Endodermal cell (in vitro differentiated cells): ENCODE data around the gene C1GALT1. TPM values are rescaled to one million over a fixed set of nuclear protein-coding genes. Genes with fewer than 3 reads are reported as not detected.

Source experiments
- DNase-seq: peaks from one replicate; pipeline ENCODE4 v3.0.0-alpha.2; 2017
- H3K27ac ChIP-seq: 2 replicates; pipeline ENCODE4 v1.5.1; 2013; ENCODE audit warnings: mild to moderate bottlenecking, low read depth, low read length, moderate library complexity
- H3K27me3 ChIP-seq: 2 replicates; pipeline ENCODE4 v1.6.1; 2013; ENCODE audit warnings: mild to moderate bottlenecking, low read length, moderate library complexity; ENCODE audit not compliant: insufficient read depth, control insufficient read depth, poor library complexity, severe bottlenecking
- H3K36me3 ChIP-seq: 2 replicates; pipeline ENCODE4 v1.7.0; 2013; ENCODE audit warnings: mild to moderate bottlenecking, low read length, moderate library complexity; ENCODE audit not compliant: control insufficient read depth, insufficient read depth
- H3K4me1 ChIP-seq: one replicate; pipeline ENCODE4 v1.7.0; 2013; ENCODE audit warnings: low read length; ENCODE audit not compliant: control insufficient read depth, insufficient read depth
- H3K4me3 ChIP-seq: 2 replicates; pipeline ENCODE4 v1.5.1; 2013; ENCODE audit warnings: mild to moderate bottlenecking, low read length, moderate library complexity
- H3K9ac ChIP-seq: 2 replicates; pipeline ENCODE4 v1.6.1; 2013; ENCODE audit warnings: mild to moderate bottlenecking, low read length, moderate library complexity; ENCODE audit not compliant: poor library complexity, severe bottlenecking; ENCODE audit errors: extremely low read depth
- H3K9me3 ChIP-seq: 2 replicates; pipeline ENCODE4 v1.6.1; 2013; ENCODE audit warnings: mild to moderate bottlenecking, low read length, moderate library complexity; ENCODE audit not compliant: control insufficient read depth
- H3K27ac Mint-ChIP-seq: 2 replicates; pipeline ENCODE4 v1.8.0; 2020; ENCODE audit warnings: mixed read lengths
- H3K27me3 Mint-ChIP-seq: 2 replicates; pipeline ENCODE4 v1.8.0; 2021; ENCODE audit warnings: mild to moderate bottlenecking, mixed read lengths; ENCODE audit not compliant: insufficient read depth
- H3K36me3 Mint-ChIP-seq: 2 replicates; pipeline ENCODE4 v1.8.0; 2020; ENCODE audit warnings: low read depth, mixed read lengths
- H3K4me1 Mint-ChIP-seq: 2 replicates; pipeline ENCODE4 v1.8.0; 2020; ENCODE audit warnings: mixed read lengths
- H3K4me3 Mint-ChIP-seq: 2 replicates; pipeline ENCODE4 v1.8.0; 2020; ENCODE audit warnings: mild to moderate bottlenecking, moderate library complexity, mixed read lengths
- H3K9me3 Mint-ChIP-seq: 2 replicates; pipeline ENCODE4 v1.8.0; 2020; ENCODE audit warnings: mild to moderate bottlenecking, mixed read lengths
- CTCF ChIP-seq: fragments of 200-600 bp; sonication (generic); conservative IDR thresholded peaks from 2 replicates; pipeline ENCODE4 v1.5.0; 2021; ENCODE audit warnings: antibody characterized with exemption, mild to moderate bottlenecking
- WGBS, 2 experiments: methylation state at CpG; one replicate each; pipeline versions ENCODE4 v1.1.5 to v1.1.7; 2013; ENCODE audit warnings: missing lambda C conversion rate in 2 of 2, mixed read lengths in 1 of 2; ENCODE audit not compliant: insufficient coverage in 1 of 2, insufficient read length in 1 of 2; 5-methylcytosine and 5-hydroxymethylcytosine counted together
- total RNA-seq, 2 donors: library from RNA; stranded (reverse); fragmentation: NEBNext Ultra II Directional in 1 of 2; extraction: Animal tissue kit (Norgen Biotek cat#: 25700) in 1 of 2; gene quantifications; 2 replicates in 1 of 2; 3 replicates in 1 of 2; pipeline ENCODE4 v1.2.1, GENCODE V29; 2021

C1GALT1 gene
- total RNA-seq, 2 donors from 2014 or later, result 65.7 to 132 TPM

GRCh38 chr7:7188091-7188490 is 5.7 kb downstream of the C1GALT1 start:
- Mint-ChIP-seq H3K9me3 (peaks cover 19% of the 10 kb centered on the region), H3K27me3 (no peaks in the 10 kb centered on the region), H3K27ac (no peak overlapping the region), H3K4me3 (no peak overlapping the region), H3K36me3 (peaks cover 24% of the 10 kb centered on the region), H3K4me1 (peaks cover 29% of the 10 kb centered on the region)
- H3K4me3 ChIP-seq, result peak overlapping the region; percentile 99
- H3K27me3 ChIP-seq, result no peaks in the 10 kb centered on the region
- no peaks in the 10 kb centered on the region for H3K4me1 ChIP-seq
- H3K9me3 ChIP-seq, result peaks cover 20% of the 10 kb centered on the region
- H3K9ac ChIP-seq, result no peak overlapping the region
- no peak for TF ChIP-seq CTCF
- H3K27ac ChIP-seq, result no peak overlapping the region
- DNase-seq, result no peak
- H3K36me3 ChIP-seq, result peaks cover 60% of the 10 kb centered on the region

GRCh38 chr7:7188742-7189141 is 6.4 kb downstream of the C1GALT1 start:
- H3K36me3 Mint-ChIP-seq, result peaks cover 30% of the 10 kb centered on the region
- DNase-seq, result no peak
- H3K27ac Mint-ChIP-seq, result no peak overlapping the region
- H3K27me3 Mint-ChIP-seq, result no peaks in the 10 kb centered on the region
- peaks cover 62% of the 10 kb centered on the region for H3K36me3 ChIP-seq
- WGBS, 2 experiments, result 91 to 94% methylated on average over 3 of the region's 4 CpGs
- no peaks in the 10 kb centered on the region for H3K4me1 ChIP-seq
- peaks cover 29% of the 10 kb centered on the region for H3K4me1 Mint-ChIP-seq
- no peak for TF ChIP-seq CTCF
- peaks cover 25% of the 10 kb centered on the region for H3K9me3 Mint-ChIP-seq
- H3K9me3 ChIP-seq, result peaks cover 26% of the 10 kb centered on the region
- peak overlapping the region; percentile 99 for H3K4me3 ChIP-seq
- no peak overlapping the region for H3K4me3 Mint-ChIP-seq
- no peak overlapping the region for H3K27ac ChIP-seq
- no peak overlapping the region for H3K9ac ChIP-seq
- H3K27me3 ChIP-seq, result no peaks in the 10 kb centered on the region

GRCh38 chr7:7190142-7190541 is 7.8 kb downstream of the C1GALT1 start:
- Histone ChIP-seq H3K9ac (no peak overlapping the region), H3K27me3 (no peaks in the 10 kb centered on the region), H3K27ac (no peak overlapping the region), H3K4me1 (no peaks in the 10 kb centered on the region), H3K9me3 (peaks cover 40% of the 10 kb centered on the region), H3K36me3 (peaks cover 59% of the 10 kb centered on the region), H3K4me3 (peak overlapping the region; percentile 99)
- H3K27ac Mint-ChIP-seq, result peak overlapping the region; percentile 52
- DNase-seq, result no peak
- peaks cover 24% of the 10 kb centered on the region for H3K4me1 Mint-ChIP-seq
- WGBS, 2 experiments, result 73 to 77% methylated on average over 3 to 5 of the region's 5 CpGs
- peaks cover 36% of the 10 kb centered on the region for H3K36me3 Mint-ChIP-seq
- no peaks in the 10 kb centered on the region for H3K27me3 Mint-ChIP-seq
- no peak for TF ChIP-seq CTCF
- peaks cover 30% of the 10 kb centered on the region for H3K9me3 Mint-ChIP-seq
- no peak overlapping the region for H3K4me3 Mint-ChIP-seq
